ENCODE results near the gene MAGI1. TPM values are rescaled to one million over a fixed set of nuclear protein-coding genes. Genes with fewer than 3 reads are reported as not detected.

The MAGI1 gene
- total and polyA plus RNA-seq, 4 donors = 5.0 to 69.2 (median 28.5) TPM

GRCh38 chr3:65376426-65376825 lies 662.3 kb downstream of the MAGI1 start:
- Histone ChIP-seq H3K27ac (ENCODE audit: low read depth in 1 of 2, low read length in 2 of 2) (no peak overlapping the region), H3K36me3 (ENCODE audit: control insufficient read depth in 1 of 2, insufficient read depth in 2 of 2, low read length in 1 of 2) (peaks cover 2 to 7% of the 10 kb centered on the region in 2 donors), H3K9me3 (ENCODE audit: control insufficient read depth, low read length) (no peaks in the 10 kb centered on the region), H3K27me3 (ENCODE audit: control insufficient read depth in 1 of 2, insufficient read depth in 2 of 2, low read length in 1 of 2) (no peaks in the 10 kb centered on the region), H3K4me1 (ENCODE audit: control insufficient read depth in 1 of 2, insufficient read depth in 2 of 2, low read length in 2 of 2) (no peaks in the 10 kb centered on the region), H3K4me3 (ENCODE audit: low read length in 2 of 2) (no peak overlapping the region)
- no peak for ATAC-seq (ENCODE audit: low FRiP score)
- intact Hi-C loops (cut with DNase I) = no loop called here
- DNase-seq = no peak
- 94 to 95% methylated on average over 2 of the region's 2 CpGs for WGBS, 2 donors

- no peaks in the 10 kb centered on the region for H3K4me1 ChIP-seq (ENCODE audit: control insufficient read depth in 1 of 2, insufficient read depth in 2 of 2, low read length in 2 of 2)
- H3K9me3 ChIP-seq (ENCODE audit: control insufficient read depth, low read length) = no peaks in the 10 kb centered on the region
- H3K36me3 ChIP-seq (ENCODE audit: control insufficient read depth in 1 of 2, insufficient read depth in 2 of 2, low read length in 1 of 2) = no peaks in the 10 kb centered on the region
- ATAC-seq (ENCODE audit: low FRiP score) = no peak
- DNase-seq = no peak
- no peak overlapping the region for H3K27ac ChIP-seq (ENCODE audit: low read depth in 1 of 2, low read length in 2 of 2)
- 78% methylated on average over 4 of the region's 4 CpGs for WGBS, 2 donors
- H3K4me3 ChIP-seq (ENCODE audit: low read length in 2 of 2) = no peak overlapping the region
- intact Hi-C loops (cut with DNase I) = no loop called here
- no peaks in the 10 kb centered on the region for H3K27me3 ChIP-seq (ENCODE audit: control insufficient read depth in 1 of 2, insufficient read depth in 2 of 2, low read length in 1 of 2)
These were observed 667.7 kb downstream of the MAGI1 start for GRCh38 chr3:65371053-65371452.

- Histone ChIP-seq H3K9me3 (ENCODE audit: control insufficient read depth, low read length) (no peaks in the 10 kb centered on the region), H3K4me1 (ENCODE audit: control insufficient read depth in 1 of 2, insufficient read depth in 2 of 2, low read length in 2 of 2) (no peaks in the 10 kb centered on the region), H3K27ac (ENCODE audit: low read depth in 1 of 2, low read length in 2 of 2) (no peak overlapping the region), H3K36me3 (ENCODE audit: control insufficient read depth in 1 of 2, insufficient read depth in 2 of 2, low read length in 1 of 2) (peaks cover 0 to 4% of the 10 kb centered on the region in 2 donors), H3K27me3 (ENCODE audit: control insufficient read depth in 1 of 2, insufficient read depth in 2 of 2, low read length in 1 of 2) (no peaks in the 10 kb centered on the region), H3K4me3 (ENCODE audit: low read length in 2 of 2) (no peak overlapping the region)
- intact Hi-C loops (cut with DNase I) = no loop called here
- ATAC-seq (ENCODE audit: low FRiP score) (no peak), DNase-seq (no peak)
These were observed 669.9 kb downstream of the MAGI1 start for GRCh38 chr3:65368866-65369265.

GRCh38 chr3:65362688-65363087 lies 676.0 kb downstream of the MAGI1 start:
- H3K4me3 ChIP-seq (ENCODE audit: low read length in 2 of 2) = no peak overlapping the region
- H3K4me1 ChIP-seq (ENCODE audit: control insufficient read depth in 1 of 2, insufficient read depth in 2 of 2, low read length in 2 of 2) = no peaks in the 10 kb centered on the region
- no peaks in the 10 kb centered on the region for H3K27me3 ChIP-seq (ENCODE audit: control insufficient read depth in 1 of 2, insufficient read depth in 2 of 2, low read length in 1 of 2)
- 95 to 100% methylated on average over 1 of the region's 1 CpG for WGBS, 2 donors
- intact Hi-C loops (cut with DNase I) = no loop called here
- H3K36me3 ChIP-seq (ENCODE audit: control insufficient read depth in 1 of 2, insufficient read depth in 2 of 2, low read length in 1 of 2) = peaks cover 0 to 8% of the 10 kb centered on the region in 2 donors
- ATAC-seq (ENCODE audit: low FRiP score) (no peak), DNase-seq (no peak)
- peaks cover 1% of the 10 kb centered on the region for H3K9me3 ChIP-seq (ENCODE audit: control insufficient read depth, low read length)
- H3K27ac ChIP-seq (ENCODE audit: low read depth in 1 of 2, low read length in 2 of 2) = no peak overlapping the region

GRCh38 chr3:65361448-65361847 lies 677.3 kb downstream of the MAGI1 start:
- H3K9me3 ChIP-seq (ENCODE audit: control insufficient read depth, low read length) = peaks cover 1% of the 10 kb centered on the region
- 96% methylated on average over 2 of the region's 2 CpGs for WGBS, 2 donors
- intact Hi-C loops (cut with DNase I) = no loop called here
- ATAC-seq (ENCODE audit: low FRiP score) (no peak), DNase-seq (no peak)
- H3K27ac ChIP-seq (ENCODE audit: low read depth in 1 of 2, low read length in 2 of 2) = no peak overlapping the region
- H3K4me1 ChIP-seq (ENCODE audit: control insufficient read depth in 1 of 2, insufficient read depth in 2 of 2, low read length in 2 of 2) = no peaks in the 10 kb centered on the region
- no peak overlapping the region for H3K4me3 ChIP-seq (ENCODE audit: low read length in 2 of 2)
- H3K36me3 ChIP-seq (ENCODE audit: control insufficient read depth in 1 of 2, insufficient read depth in 2 of 2, low read length in 1 of 2) = peaks cover 0 to 8% of the 10 kb centered on the region in 2 donors
- no peaks in the 10 kb centered on the region for H3K27me3 ChIP-seq (ENCODE audit: control insufficient read depth in 1 of 2, insufficient read depth in 2 of 2, low read length in 1 of 2)

- Histone ChIP-seq H3K36me3 (ENCODE audit: control insufficient read depth in 1 of 2, insufficient read depth in 2 of 2, low read length in 1 of 2) (peaks cover 0 to under 1% of the 10 kb centered on the region in 2 donors), H3K9me3 (ENCODE audit: control insufficient read depth, low read length) (peaks cover under 1% of the 10 kb centered on the region), H3K27ac (ENCODE audit: low read depth in 1 of 2, low read length in 2 of 2) (no peak overlapping the region), H3K27me3 (ENCODE audit: control insufficient read depth in 1 of 2, insufficient read depth in 2 of 2, low read length in 1 of 2) (no peaks in the 10 kb centered on the region), H3K4me3 (ENCODE audit: low read length in 2 of 2) (no peak overlapping the region), H3K4me1 (ENCODE audit: control insufficient read depth in 1 of 2, insufficient read depth in 2 of 2, low read length in 2 of 2) (no peaks in the 10 kb centered on the region)
- peak in 1 of 2 donors; percentile 75 for DNase-seq
- intact Hi-C loops (cut with DNase I) = no loop called here
- ATAC-seq (ENCODE audit: low FRiP score) = no peak
- WGBS, 2 donors = 75 to 78% methylated on average over 74 of the region's 74 CpGs
These were observed 682.1 kb downstream of the MAGI1 start for GRCh38 chr3:65356331-65357248.

GRCh38 chr3:65354880-65355279 lies 683.8 kb downstream of the MAGI1 start:
- intact Hi-C loops (cut with DNase I) = no loop called here
- WGBS, 2 donors = 87 to 92% methylated on average over 4 of the region's 4 CpGs
- Histone ChIP-seq H3K36me3 (ENCODE audit: control insufficient read depth in 1 of 2, insufficient read depth in 2 of 2, low read length in 1 of 2) (no peaks in the 10 kb centered on the region), H3K27ac (ENCODE audit: low read depth in 1 of 2, low read length in 2 of 2) (no peak overlapping the region), H3K27me3 (ENCODE audit: control insufficient read depth in 1 of 2, insufficient read depth in 2 of 2, low read length in 1 of 2) (no peaks in the 10 kb centered on the region), H3K4me1 (ENCODE audit: control insufficient read depth in 1 of 2, insufficient read depth in 2 of 2, low read length in 2 of 2) (no peaks in the 10 kb centered on the region), H3K9me3 (ENCODE audit: control insufficient read depth, low read length) (no peaks in the 10 kb centered on the region), H3K4me3 (ENCODE audit: low read length in 2 of 2) (no peak overlapping the region)
- ATAC-seq (ENCODE audit: low FRiP score) (no peak), DNase-seq (no peak)

- Histone ChIP-seq H3K9me3 (ENCODE audit: control insufficient read depth, low read length) (no peaks in the 10 kb centered on the region), H3K4me3 (ENCODE audit: low read length in 2 of 2) (no peak overlapping the region), H3K27ac (ENCODE audit: low read depth in 1 of 2, low read length in 2 of 2) (no peak overlapping the region), H3K27me3 (ENCODE audit: control insufficient read depth in 1 of 2, insufficient read depth in 2 of 2, low read length in 1 of 2) (no peaks in the 10 kb centered on the region), H3K36me3 (ENCODE audit: control insufficient read depth in 1 of 2, insufficient read depth in 2 of 2, low read length in 1 of 2) (no peaks in the 10 kb centered on the region), H3K4me1 (ENCODE audit: control insufficient read depth in 1 of 2, insufficient read depth in 2 of 2, low read length in 2 of 2) (no peaks in the 10 kb centered on the region)
- intact Hi-C loops (cut with DNase I) = no loop called here
- DNase-seq = no peak
- no peak for ATAC-seq (ENCODE audit: low FRiP score)
- 60 to 75% methylated on average over 2 of the region's 2 CpGs for WGBS, 2 donors
These were observed 685.8 kb downstream of the MAGI1 start for GRCh38 chr3:65352951-65353350.

GRCh38 chr3:65351753-65352152 lies 687.0 kb downstream of the MAGI1 start:
- H3K27ac ChIP-seq (ENCODE audit: low read depth in 1 of 2, low read length in 2 of 2) = no peak overlapping the region

More at GRCh38 chr3:65351753-65352152, 687.0 kb downstream of the MAGI1 start:
- Histone ChIP-seq H3K36me3 (ENCODE audit: control insufficient read depth in 1 of 2, insufficient read depth in 2 of 2, low read length in 1 of 2) (no peaks in the 10 kb centered on the region), H3K9me3 (ENCODE audit: control insufficient read depth, low read length) (no peaks in the 10 kb centered on the region), H3K4me3 (ENCODE audit: low read length in 2 of 2) (no peak overlapping the region), H3K27me3 (ENCODE audit: control insufficient read depth in 1 of 2, insufficient read depth in 2 of 2, low read length in 1 of 2) (no peaks in the 10 kb centered on the region), H3K4me1 (ENCODE audit: control insufficient read depth in 1 of 2, insufficient read depth in 2 of 2, low read length in 2 of 2) (no peaks in the 10 kb centered on the region)
- intact Hi-C loops (cut with DNase I) = no loop called here
- 80 to 88% methylated on average over 4 of the region's 4 CpGs for WGBS, 2 donors
- no peak for ATAC-seq (ENCODE audit: low FRiP score)
- DNase-seq = no peak
